ENCODE data around the gene ATP2B3. TPM values are rescaled to one million over a fixed set of nuclear protein-coding genes. Genes with fewer than 3 reads are reported as not detected.

Gene ATP2B3
- total and polyA plus RNA-seq, 11 donors: 0.12 TPM; not detected in 10

- no peak overlapping the region for H3K27ac ChIP-seq
- TF ChIP-seq POLR2A (IDR thresholded peaks at IDR 0.05): no peak
- TF ChIP-seq, protein P1, sequence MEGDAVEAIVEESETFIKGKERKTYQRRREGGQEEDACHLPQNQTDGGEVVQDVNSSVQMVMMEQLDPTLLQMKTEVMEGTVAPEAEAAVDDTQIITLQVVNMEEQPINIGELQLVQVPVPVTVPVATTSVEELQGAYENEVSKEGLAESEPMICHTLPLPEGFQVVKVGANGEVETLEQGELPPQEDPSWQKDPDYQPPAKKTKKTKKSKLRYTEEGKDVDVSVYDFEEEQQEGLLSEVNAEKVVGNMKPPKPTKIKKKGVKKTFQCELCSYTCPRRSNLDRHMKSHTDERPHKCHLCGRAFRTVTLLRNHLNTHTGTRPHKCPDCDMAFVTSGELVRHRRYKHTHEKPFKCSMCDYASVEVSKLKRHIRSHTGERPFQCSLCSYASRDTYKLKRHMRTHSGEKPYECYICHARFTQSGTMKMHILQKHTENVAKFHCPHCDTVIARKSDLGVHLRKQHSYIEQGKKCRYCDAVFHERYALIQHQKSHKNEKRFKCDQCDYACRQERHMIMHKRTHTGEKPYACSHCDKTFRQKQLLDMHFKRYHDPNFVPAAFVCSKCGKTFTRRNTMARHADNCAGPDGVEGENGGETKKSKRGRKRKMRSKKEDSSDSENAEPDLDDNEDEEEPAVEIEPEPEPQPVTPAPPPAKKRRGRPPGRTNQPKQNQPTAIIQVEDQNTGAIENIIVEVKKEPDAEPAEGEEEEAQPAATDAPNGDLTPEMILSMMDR (IDR thresholded peaks at IDR 0.05): no peak
- intact Hi-C loops (cut with DNase I): loop anchor here in 6 of 10 donors (2.0 to 10.0 kb wide), 4 partner anchors 36 to 56 kb away; partner anchors contain the start of gene DUSP9 (in 1 of the 6)
- DNase-seq (peak in 2 of 5 donors; percentile 17 to 21), ATAC-seq (peak in 1 of 4 donors; percentile 7)
- peaks cover 0 to 55% (median 0%) of the 10 kb centered on the region in 9 donors for H3K27me3 ChIP-seq
- H3K4me1 ChIP-seq: peaks cover 0 to 11% (median 4%) of the 10 kb centered on the region in 12 donors
- no peaks in the 10 kb centered on the region for H3K36me3 ChIP-seq
- no peaks in the 10 kb centered on the region for H3K9me3 ChIP-seq
- WGBS, 4 donors: 77 to 90% (median 82%) methylated on average over 6 to 9 of the region's 9 CpGs
- H3K4me3 ChIP-seq: peak overlapping the region in 1 of 12 donors; percentile 51
Measured at GRCh38 chrX:153610836-153611213, 93.4 kb downstream of the ATP2B3 start.

DNA sequence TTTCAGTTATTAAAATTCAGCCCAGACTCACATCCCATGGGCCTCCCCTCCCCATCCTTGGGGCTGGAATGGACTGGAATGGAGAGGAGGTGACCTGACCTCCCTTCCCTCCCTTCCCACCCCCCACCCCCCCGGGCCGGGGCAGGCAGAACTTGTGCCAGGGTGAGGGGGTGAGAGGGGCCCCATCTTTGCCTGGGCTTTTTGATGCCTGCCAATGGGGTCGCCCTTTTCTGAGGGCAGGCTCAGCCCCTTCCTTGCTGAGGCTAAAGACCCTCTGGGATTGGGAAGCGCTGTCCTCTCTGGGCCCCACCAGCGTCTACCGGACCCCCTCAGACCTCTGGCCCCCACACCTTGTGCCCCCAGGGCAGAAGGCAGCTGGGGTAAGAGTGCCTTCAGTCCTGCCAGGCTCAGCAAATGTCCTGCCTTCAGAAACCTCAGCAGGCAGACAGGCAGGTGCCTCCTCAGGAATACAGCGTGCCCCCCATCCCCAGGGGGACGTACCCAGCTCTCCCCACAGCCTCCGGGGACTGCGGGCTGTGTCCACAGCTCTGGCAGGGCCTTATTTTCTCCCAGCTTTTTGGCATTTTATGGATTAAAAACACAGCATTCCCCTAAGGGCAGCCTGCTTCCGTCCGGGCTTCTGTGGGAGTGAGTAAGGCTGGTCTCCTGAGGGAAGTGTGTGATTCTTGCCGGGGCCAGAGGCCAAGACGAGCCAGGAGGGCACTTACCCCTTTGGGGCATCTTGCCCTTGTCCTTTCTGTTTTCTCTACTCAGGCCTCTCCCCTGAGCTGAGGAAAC is 94.1 kb downstream of the ATP2B3 start:
- intact Hi-C loops (cut with DNase I): loop anchor here in 6 of 10 donors (2.0 to 10.0 kb wide), 4 partner anchors 36 to 55 kb away; partner anchors contain the start of gene DUSP9 (in 1 of the 6)
- H3K27me3 ChIP-seq: peaks cover 0 to 61% (median 0%) of the 10 kb centered on the region in 9 donors
- no peak overlapping the region for H3K27ac ChIP-seq
- H3K36me3 ChIP-seq: no peaks in the 10 kb centered on the region
- ATAC-seq (no peak), DNase-seq (peak in 2 of 5 donors; percentile 13 to 23)
- TF ChIP-seq, protein P1 (IDR thresholded peaks at IDR 0.05): no peak
- no peak for TF ChIP-seq POLR2A (IDR thresholded peaks at IDR 0.05)
- 57 to 76% (median 70%) methylated on average over 13 to 14 of the region's 14 CpGs for WGBS, 4 donors
- peaks cover 0 to 11% (median 4%) of the 10 kb centered on the region in 12 donors for H3K4me1 ChIP-seq
- H3K4me3 ChIP-seq: no peak overlapping the region
- H3K9me3 ChIP-seq: no peaks in the 10 kb centered on the region

DNA sequence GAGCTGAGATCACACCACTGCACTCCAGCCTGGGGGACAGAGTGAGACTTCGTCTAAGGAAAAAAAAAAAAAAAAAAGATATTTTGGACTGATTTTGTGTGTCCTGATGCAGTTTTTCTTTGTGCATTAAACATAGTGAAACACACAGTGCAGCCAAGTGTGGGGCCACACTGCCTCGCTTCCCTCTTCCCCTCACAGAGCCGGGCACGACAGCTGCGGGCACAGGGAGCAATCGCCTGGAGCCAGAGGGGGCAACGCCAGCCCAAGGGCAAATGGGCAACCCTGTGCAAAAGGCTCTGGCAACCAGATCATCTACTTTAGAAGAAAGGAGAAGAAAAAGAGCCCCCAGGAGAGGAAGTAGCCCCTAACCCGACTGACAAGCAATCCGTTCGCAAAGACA is 95.0 kb downstream of the ATP2B3 start:
- Histone ChIP-seq H3K27me3 (peaks cover 0 to 64% (median 0%) of the 10 kb centered on the region in 9 donors), H3K36me3 (no peaks in the 10 kb centered on the region), H3K4me3 (no peak overlapping the region), H3K27ac (no peak overlapping the region), H3K9me3 (no peaks in the 10 kb centered on the region), H3K4me1 (peaks cover 0 to 11% (median 4%) of the 10 kb centered on the region in 12 donors)
- TF ChIP-seq, protein P1 (IDR thresholded peaks at IDR 0.05): no peak
- intact Hi-C loops (cut with DNase I): loop anchor here in 5 of 10 donors (5.0 to 10.0 kb wide), 3 partner anchors 35 to 52 kb away; partner anchors contain the start of gene DUSP9 (in 1 of the 5)
- ATAC-seq (no peak), DNase-seq (peak in 1 of 5 donors; percentile 18)
- WGBS, 4 donors: 75 to 88% (median 82%) methylated on average over 10 of the region's 10 CpGs

DNA sequence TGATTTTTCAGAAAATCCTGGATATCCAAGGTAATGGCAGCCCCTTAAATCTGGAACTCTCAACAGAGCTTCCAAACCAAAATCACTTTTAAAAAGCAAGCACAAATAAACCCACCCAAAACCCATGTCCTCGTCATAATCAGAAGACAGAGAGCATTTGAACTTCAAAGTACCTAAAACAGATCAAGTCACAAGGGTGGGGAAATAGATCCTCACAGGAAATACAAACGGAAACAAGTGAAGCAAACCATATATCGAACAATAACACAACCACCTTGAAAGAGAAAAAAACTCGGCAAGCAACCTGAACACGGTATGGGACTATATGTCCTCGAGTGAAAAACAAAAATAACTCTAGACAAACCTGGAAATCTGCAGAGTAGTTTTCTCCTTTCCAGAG is 97.4 kb downstream of the ATP2B3 start:
- H3K4me3 ChIP-seq: no peak overlapping the region
- H3K9me3 ChIP-seq: no peaks in the 10 kb centered on the region
- TF ChIP-seq POLR2A (IDR thresholded peaks at IDR 0.05): no peak
- TF ChIP-seq, protein P1 (IDR thresholded peaks at IDR 0.05): no peak
- 59 to 79% (median 67%) methylated on average over 6 of the region's 6 CpGs for WGBS, 4 donors
- no peak overlapping the region for H3K27ac ChIP-seq
- ATAC-seq (no peak), DNase-seq (no peak)
- intact Hi-C loops (cut with DNase I): loop anchor here in 5 of 10 donors (5.0 to 10.0 kb wide), 3 partner anchors 32 to 50 kb away; partner anchors contain the start of gene DUSP9 (in 1 of the 5)
- H3K36me3 ChIP-seq: no peaks in the 10 kb centered on the region
- peaks cover 0 to 9% (median 3%) of the 10 kb centered on the region in 12 donors for H3K4me1 ChIP-seq
- H3K27me3 ChIP-seq: peaks cover 0 to 67% (median 0%) of the 10 kb centered on the region in 9 donors

Data from heart left ventricle (tissue), 16 donors.